GM12891 (cell line): ENCODE results near the gene DZIP1L.
"Not testable (repeated sequence)": the region's sequence is repeated elsewhere in the genome, so short reads cannot be mapped to it uniquely, and the experiment has no call there.

Experiments used
- DNase-seq: peaks from one replicate; pipeline ENCODE4 v3.0.0; 2011; ENCODE audit warnings: low spot score; ENCODE audit not compliant: insufficient read length
- FAIRE-seq: peaks from 2 replicates; lab custom pipeline; 2011; peaks lifted over from hg19 to GRCh38; lab: Jason Lieb, UNC
- PAX5 ChIP-seq: IDR thresholded peaks from 2 replicates; pipeline ENCODE4 v1.6.1; 2011; ENCODE audit warnings: low read length, moderate library complexity, mild to moderate bottlenecking; ENCODE audit not compliant: insufficient read depth, severe bottlenecking
- POLR2A ChIP-seq: IDR thresholded peaks from 2 replicates; pipeline ENCODE4 v1.6.1; 2011; ENCODE audit warnings: low read depth, low read length, control low read depth
- POLR2AphosphoS5 ChIP-seq: IDR thresholded peaks from 2 replicates; pipeline ENCODE4 v1.6.1; 2011; ENCODE audit warnings: low read depth, low read length, control low read depth
- POU2F2 ChIP-seq: IDR thresholded peaks from 2 replicates; pipeline ENCODE4 v1.6.1; 2011; ENCODE audit warnings: low read depth, mild to moderate bottlenecking, control low read depth, low read length, moderate library complexity
- SPI1 ChIP-seq: IDR thresholded peaks from 2 replicates; pipeline ENCODE4 v1.6.1; 2011; ENCODE audit warnings: low read depth, low read length, control low read depth
- TAF1 ChIP-seq: IDR thresholded peaks from 2 replicates; pipeline ENCODE4 v1.6.1; 2011; ENCODE audit warnings: low read depth, low read length, control low read depth

DZIP1L gene

GRCh38 chr3:138093721-138094120, 21.7 kb downstream of the DZIP1L start:
- FAIRE-seq: no peak
- TF ChIP-seq POLR2AphosphoS5 (no peak), POLR2A (no peak), SPI1 (no peak), POU2F2 (no peak), PAX5 (no peak), TAF1 (no peak)

GRCh38 chr3:138092023-138092422, 23.4 kb downstream of the DZIP1L start:
- TF ChIP-seq SPI1: no peak
- no peak for TF ChIP-seq POLR2A
- no peak for TF ChIP-seq POLR2AphosphoS5
- no peak for TF ChIP-seq TAF1
- no peak for DNase-seq
- no peak for FAIRE-seq

More at GRCh38 chr3:138093721-138094120, 21.7 kb downstream of the DZIP1L start:
- no peak for DNase-seq

GRCh38 chr3:138089091-138089490, 26.3 kb downstream of the DZIP1L start:
- TF ChIP-seq SPI1 (no peak), POLR2A (no peak), POLR2AphosphoS5 (no peak), POU2F2 (no peak), PAX5 (no peak), TAF1 (no peak)
- FAIRE-seq (no peak), DNase-seq (no peak)

GRCh38 chr3:138085745-138086144, 29.7 kb downstream of the DZIP1L start:
- not testable (repeated sequence) for DNase-seq, FAIRE-seq

GRCh38 chr3:138084196-138084595, 31.2 kb downstream of the DZIP1L start:
- DNase-seq: no peak
- no peak for FAIRE-seq
- TF ChIP-seq POLR2A: no peak
- TF ChIP-seq TAF1: no peak
- no peak for TF ChIP-seq POU2F2
- no peak for TF ChIP-seq SPI1
- no peak for TF ChIP-seq PAX5
- no peak for TF ChIP-seq POLR2AphosphoS5

- DNase-seq: no peak
- no peak for FAIRE-seq
- TF ChIP-seq POLR2A (no peak), TAF1 (no peak), POLR2AphosphoS5 (no peak), SPI1 (no peak), POU2F2 (no peak), PAX5 (no peak)
Measured at GRCh38 chr3:138082992-138083386, 32.4 kb downstream of the DZIP1L start.

- FAIRE-seq (peak; percentile 93), DNase-seq (no peak)
- TF ChIP-seq POLR2A (no peak), SPI1 (no peak), POLR2AphosphoS5 (no peak), POU2F2 (no peak), PAX5 (no peak), TAF1 (no peak)
Measured at GRCh38 chr3:138082085-138082991, 33.1 kb downstream of the DZIP1L start.

GRCh38 chr3:138081371-138082084, 33.9 kb downstream of the DZIP1L start:
- no peak for DNase-seq
- FAIRE-seq: no peak
- TF ChIP-seq POLR2A (no peak), PAX5 (no peak), TAF1 (no peak), POU2F2 (no peak), SPI1 (no peak)

GRCh38 chr3:138079901-138080300, 35.5 kb downstream of the DZIP1L start:
- no peak for DNase-seq
- TF ChIP-seq SPI1 (no peak), POU2F2 (no peak), TAF1 (no peak), POLR2AphosphoS5 (no peak)
- no peak for FAIRE-seq
